ENCODE results near the gene MORC2.

Gene MORC2
- total RNA-seq, result 54.2 to 65.7 reads per million in 2 experiments

DNA sequence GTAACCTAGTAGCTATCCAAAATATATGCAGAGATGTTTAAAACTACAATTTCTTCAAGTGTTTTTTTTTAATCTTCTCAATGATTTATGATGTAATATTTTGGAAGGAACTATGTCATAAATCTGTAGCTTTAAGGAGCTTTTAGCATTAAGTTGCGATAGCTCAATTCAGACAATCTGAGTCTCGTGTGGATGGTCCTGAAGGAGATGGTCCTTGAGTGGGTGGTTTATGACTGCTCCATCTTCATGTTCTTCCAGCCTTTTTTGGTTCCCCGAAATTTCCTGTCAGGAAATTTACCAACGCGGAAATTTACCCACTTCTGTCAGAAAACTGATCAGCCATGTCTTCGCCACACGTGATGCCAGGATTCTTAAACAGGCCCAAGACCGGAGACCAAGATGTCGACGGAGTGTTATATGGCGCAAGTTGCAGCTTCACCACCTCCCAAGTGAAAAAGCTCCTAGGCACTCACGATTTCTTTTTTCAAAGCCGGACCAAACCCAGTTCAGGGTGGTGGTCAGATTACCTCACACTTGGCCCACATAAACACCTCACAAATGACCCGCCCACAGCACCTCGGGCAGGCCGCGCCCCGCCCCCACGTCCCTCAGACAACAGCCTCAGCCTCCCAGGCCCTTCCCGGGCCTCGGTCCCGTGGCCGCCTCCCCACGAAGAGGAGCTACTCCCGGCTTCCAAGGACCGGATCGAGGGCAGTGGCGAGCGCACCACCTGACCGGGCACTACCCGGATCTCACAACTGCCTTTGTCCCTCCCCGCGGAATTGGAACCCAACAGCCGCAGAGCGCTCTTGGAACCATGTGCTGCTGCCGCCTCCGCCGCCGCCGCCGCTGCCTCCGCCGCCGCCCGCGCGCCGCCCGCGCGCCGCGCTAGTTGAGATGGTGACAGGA lies at the start of gene MORC2:
Gene MORC2, minus strand, starts transcription at position 760 of the 909 bp plus-strand sequence. CDS start 885 bp downstream, outside the sequence.
- DNase-seq (ENCODE audit: low read depth), result no peak

GRCh38 chr22:31005535-31005934 lies 37.0 kb upstream of the MORC2 start:
- DNase-seq (ENCODE audit: low read depth), result no peak

GRCh38 chr22:31001124-31001770 lies 32.7 kb upstream of the MORC2 start:
- no peak for DNase-seq (ENCODE audit: low read depth)

GRCh38 chr22:30998329-30998728 lies 29.8 kb upstream of the MORC2 start:
- DNase-seq (ENCODE audit: low read depth), result no peak

GRCh38 chr22:30996462-30996861 lies 27.9 kb upstream of the MORC2 start:
- DNase-seq (ENCODE audit: low read depth), result no peak

DNA sequence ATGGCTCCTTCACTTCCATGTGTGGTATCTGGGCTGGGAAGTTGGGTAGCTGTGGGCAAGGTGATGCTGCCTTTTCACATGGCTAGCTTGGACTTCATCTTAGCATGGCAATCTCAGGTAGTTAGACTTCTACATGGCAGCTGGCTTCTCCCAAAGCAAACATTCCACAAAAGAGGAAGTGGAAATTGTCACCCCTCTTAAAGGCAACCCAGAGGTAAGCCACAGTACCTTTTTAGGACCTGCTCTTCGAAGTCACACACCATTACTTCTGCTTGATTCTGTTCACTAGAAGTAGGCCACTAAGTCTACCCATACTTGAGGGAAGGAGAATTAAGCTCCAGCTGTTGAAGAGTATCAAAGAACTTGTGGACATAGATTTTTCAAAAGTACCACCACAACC lies 26.4 kb upstream of the MORC2 start:
- no peak for DNase-seq (ENCODE audit: low read depth)

DNA sequence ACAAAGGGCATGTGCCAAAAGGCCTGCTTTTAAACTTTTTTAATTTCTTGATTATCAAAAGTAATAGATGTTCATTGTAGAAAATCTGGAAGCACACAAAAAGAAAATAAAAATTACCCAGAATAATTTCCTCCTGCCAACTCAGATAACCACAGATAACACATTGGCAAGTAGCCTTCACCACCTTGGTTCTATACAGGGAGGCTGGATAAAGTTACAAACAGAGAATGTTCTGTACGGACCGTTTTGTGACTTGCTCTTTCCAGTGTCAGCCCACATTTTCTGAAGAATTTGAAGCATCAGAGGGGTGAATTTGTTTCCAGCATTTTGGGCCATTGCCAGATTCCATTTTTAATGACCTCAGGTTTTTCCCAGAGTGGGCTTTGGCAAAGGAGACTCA lies 24.0 kb upstream of the MORC2 start:
- no peak for DNase-seq (ENCODE audit: low read depth)

DNA sequence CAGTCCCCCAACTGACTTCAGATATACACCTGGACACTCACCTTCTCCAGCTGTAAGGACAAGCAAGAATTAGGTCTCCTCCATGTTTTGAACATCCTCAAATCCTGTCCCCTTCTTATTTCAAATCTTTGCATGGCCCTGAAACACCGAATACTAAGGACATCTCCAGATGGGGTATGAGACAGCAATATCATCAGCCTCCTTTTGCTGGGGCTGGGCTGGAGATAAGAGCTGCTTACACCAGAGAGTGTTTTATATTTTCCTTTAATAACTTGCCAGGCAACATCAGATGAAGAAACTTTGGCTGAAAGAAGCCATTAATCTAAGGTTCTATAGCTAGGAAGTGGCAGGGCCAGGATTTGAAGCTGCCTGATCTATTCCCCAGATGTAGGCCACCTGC lies 22.1 kb upstream of the MORC2 start:
- no peak for DNase-seq (ENCODE audit: low read depth)

- no peak for DNase-seq (ENCODE audit: low read depth)
Measured at GRCh38 chr22:30989474-30989873, 20.9 kb upstream of the MORC2 start.

DNA sequence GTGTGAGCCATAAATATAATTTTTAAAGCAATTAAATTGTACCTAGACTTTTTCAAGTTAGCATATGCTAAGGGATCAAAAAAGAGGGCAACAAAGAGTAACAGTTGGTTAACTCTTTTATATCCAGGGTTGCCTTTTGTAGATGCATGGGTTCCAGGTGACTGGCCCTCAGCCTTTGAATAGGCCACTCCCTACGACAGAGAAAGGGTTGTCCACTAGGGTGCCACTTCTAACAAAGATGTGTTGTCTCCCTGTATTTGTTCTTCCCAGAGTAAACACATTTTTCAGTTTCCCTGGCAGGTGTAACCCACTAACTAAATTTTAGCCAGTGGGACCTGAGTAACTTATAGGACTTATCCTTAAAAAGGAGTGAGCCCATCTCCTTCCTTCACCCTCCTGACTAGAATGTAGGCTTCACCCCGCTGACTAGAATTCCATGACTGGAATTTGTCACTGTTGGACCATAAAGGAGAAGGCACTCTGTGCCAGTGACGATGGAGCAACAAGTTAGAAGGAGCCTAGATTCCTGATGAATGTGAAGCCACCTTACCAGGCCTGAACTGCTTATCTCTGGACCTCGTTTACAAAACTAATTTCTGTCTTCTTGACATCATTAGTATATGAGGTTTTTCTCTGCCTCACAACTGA lies 17.1 kb upstream of the MORC2 start:
- DNase-seq (ENCODE audit: low read depth), result no peak

GRCh38 chr22:30984317-30984716 lies 15.7 kb upstream of the MORC2 start:
- DNase-seq (ENCODE audit: low read depth), result no peak

- no peak for DNase-seq (ENCODE audit: low read depth)
Measured at GRCh38 chr22:30982512-30982911, 13.9 kb upstream of the MORC2 start.

GRCh38 chr22:30979932-30980331 lies 11.4 kb upstream of the MORC2 start:
- DNase-seq (ENCODE audit: low read depth), result no peak

DNA sequence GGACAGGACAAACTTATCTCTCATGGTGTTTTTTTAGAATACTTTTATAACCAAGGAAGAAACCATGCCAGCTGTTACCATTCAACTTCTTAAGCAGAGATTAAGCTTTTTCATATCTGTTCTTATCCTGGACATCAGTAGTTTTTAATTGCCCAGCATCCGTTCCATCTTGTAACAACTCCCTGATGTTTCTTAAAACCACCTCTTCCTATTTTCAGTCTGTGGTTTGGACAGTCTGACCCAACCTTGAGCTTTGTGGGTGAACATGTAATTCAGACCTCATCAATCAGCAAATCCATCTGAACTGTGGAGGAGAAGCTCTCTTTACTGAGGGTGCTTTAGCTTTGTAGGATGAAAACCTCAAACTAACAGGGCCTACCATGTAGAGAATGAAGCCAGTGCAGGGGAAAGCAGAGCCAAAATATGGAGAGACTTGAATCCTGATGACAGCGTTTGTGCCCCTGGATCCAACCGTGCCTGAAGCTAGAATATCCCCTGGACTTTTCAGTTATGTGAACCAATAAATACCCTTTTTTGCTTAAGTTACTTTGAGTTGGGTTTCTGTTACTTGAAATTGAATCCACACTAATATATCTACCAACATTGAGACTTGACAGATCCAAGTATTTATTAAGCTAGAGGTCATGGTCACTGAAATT lies 9.9 kb upstream of the MORC2 start:
- DNase-seq (ENCODE audit: low read depth), result no peak

DNA sequence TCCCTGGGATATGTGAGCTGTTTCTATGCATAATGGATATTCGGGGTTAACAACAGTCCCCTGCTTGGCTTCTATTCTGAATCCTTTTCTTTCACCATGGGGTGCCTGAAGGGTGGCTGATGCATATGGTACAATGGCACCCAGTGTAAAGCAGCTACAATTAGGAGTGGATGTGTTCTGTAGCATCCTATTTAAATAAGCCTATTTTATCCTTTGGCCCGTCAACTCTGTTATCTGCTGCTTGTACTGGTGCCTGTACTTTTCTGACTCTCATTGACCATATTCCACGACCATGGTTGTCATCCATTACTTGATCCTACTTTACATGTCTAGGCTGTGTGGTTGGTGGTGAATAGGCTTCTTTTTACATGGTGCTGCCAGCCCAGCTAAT lies 1.8 kb upstream of the MORC2 start:
- no peak for DNase-seq (ENCODE audit: low read depth)

GRCh38 chr22:30969532-30970355 lies 1.2 kb upstream of the MORC2 start:
- peak; percentile 18 for DNase-seq (ENCODE audit: low read depth)

- DNase-seq (ENCODE audit: low read depth), result peak; percentile 97
Measured at GRCh38 chr22:30968924-30969531, 454 bp upstream of the MORC2 start, which contains the start of gene TUG1. TSS of gene TUG1 (plus strand) at chr22:30969265.

- DNase-seq (ENCODE audit: low read depth), result no peak
Measured at GRCh38 chr22:30964858-30965257, 3.7 kb downstream of the MORC2 start.

- no peak for DNase-seq (ENCODE audit: low read depth)
Measured at GRCh38 chr22:30955153-30955552, 13.4 kb downstream of the MORC2 start.

DNA sequence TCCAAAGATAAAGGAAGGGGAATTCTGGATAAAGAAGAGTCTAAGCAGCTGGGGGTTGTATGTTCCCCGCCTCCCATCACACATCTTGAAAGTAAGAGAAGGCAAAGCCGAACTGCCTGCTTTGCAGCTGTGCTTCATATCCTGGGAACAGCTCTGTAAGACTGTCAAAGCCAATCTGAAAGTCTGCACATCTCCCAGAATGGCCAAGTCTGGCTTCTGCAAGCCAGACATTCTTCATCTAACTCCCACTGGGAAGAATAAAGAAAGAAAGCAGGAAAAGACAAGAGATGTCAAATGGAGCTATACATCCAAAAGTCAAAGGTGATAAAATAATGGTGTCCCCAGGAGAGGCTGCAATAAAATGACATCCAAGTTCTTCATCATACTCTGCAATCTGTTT lies 15.4 kb downstream of the MORC2 start:
- DNase-seq (ENCODE audit: low read depth), result no peak

Data from T follicular helper cell (primary cell).